GM13976 (cell line): ENCODE measurements around the gene C2orf69.

Experiments used
- DNase-seq: peaks from one replicate; pipeline ENCODE4 v3.0.0; 2012; ENCODE audit warnings: low spot score
- CTCF ChIP-seq: IDR thresholded peaks from 2 replicates; pipeline ENCODE4 v1.5.1; 2012; ENCODE audit warnings: borderline replicate concordance, mild to moderate bottlenecking; ENCODE audit not compliant: insufficient read depth; ENCODE audit errors: extremely low read depth, missing control alignments, control extremely low read depth
- in situ Hi-C: fragments of 300-500 bp; cut with MboI; formaldehyde crosslinking; loops from one replicate; pipeline ENCODE4 v1.12.0; 2022; ENCODE audit warnings: low sequenced_read_pairs, mixed read lengths, inconsistent platforms; ENCODE audit not compliant: unreplicated experiment

The C2orf69 gene

GRCh38 chr2:199929262-199929661 is 18.2 kb downstream of the C2orf69 start:
- no peak for TF ChIP-seq CTCF
- in situ Hi-C loops: no loop called here
- DNase-seq: no peak

- in situ Hi-C loops: no loop called here
- no peak for TF ChIP-seq CTCF
- no peak for DNase-seq
Measured at GRCh38 chr2:199932312-199932855, 21.3 kb downstream of the C2orf69 start.

- no peak for DNase-seq
- no peak for TF ChIP-seq CTCF
- in situ Hi-C loops: no loop called here
Measured at GRCh38 chr2:199933466-199933865, 22.4 kb downstream of the C2orf69 start.

- DNase-seq: no peak
- TF ChIP-seq CTCF: no peak
- in situ Hi-C loops: no loop called here
Measured at GRCh38 chr2:199936554-199936953, 25.5 kb downstream of the C2orf69 start.

- no peak for TF ChIP-seq CTCF
- in situ Hi-C loops: no loop called here
- DNase-seq: no peak
Measured at GRCh38 chr2:199940373-199940772, 29.3 kb downstream of the C2orf69 start.

GRCh38 chr2:199943373-199943772 is 32.3 kb downstream of the C2orf69 start:
- no peak for TF ChIP-seq CTCF

GRCh38 chr2:199946196-199946595 is 35.1 kb downstream of the C2orf69 start:
- TF ChIP-seq CTCF: no peak
- DNase-seq: no peak

More at GRCh38 chr2:199943373-199943772, 32.3 kb downstream of the C2orf69 start:
- no peak for DNase-seq
- in situ Hi-C loops: no loop called here

More at GRCh38 chr2:199946196-199946595, 35.1 kb downstream of the C2orf69 start:
- in situ Hi-C loops: no loop called here
